ENCODE data around the gene ECD. TPM values are rescaled to one million over a fixed set of nuclear protein-coding genes. Genes with fewer than 3 reads are reported as not detected.
"Not testable (repeated sequence)": the region's sequence is repeated elsewhere in the genome, so short reads cannot be mapped to it uniquely, and the experiment has no call there.

ECD gene
- total and polyA plus RNA-seq, 5 donors: 10.8 to 19.3 (median 17.0) TPM

DNA sequence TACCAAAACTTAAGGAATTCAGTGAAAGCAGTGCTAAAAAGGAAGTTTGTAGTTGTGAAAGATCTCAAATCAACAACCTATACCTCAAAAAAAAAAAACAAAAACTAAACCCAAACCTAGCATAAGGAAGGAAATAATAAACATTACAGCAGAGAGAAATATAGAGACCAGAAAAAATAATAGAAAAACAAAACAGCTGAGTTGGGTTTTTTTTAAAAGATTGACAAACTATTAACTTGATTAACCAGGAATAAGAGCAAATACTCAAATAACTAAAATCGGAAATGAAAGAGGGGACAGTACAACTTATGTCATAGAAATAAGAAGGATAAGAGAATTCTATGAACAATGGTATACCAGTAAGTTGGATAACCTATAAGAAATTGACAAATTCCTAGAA lies 6.7 kb downstream of the ECD start:
- WGBS: 89% methylated on average over 1 of the region's 1 CpG
- Histone ChIP-seq H3K4me1 (ENCODE audit: control insufficient read depth, insufficient read depth, low read length) (no peaks in the 10 kb centered on the region), H3K27me3 (ENCODE audit: control insufficient read depth, insufficient read depth) (no peaks in the 10 kb centered on the region), H3K27ac (ENCODE audit: low read length) (no peak overlapping the region), H3K4me3 (ENCODE audit: low read length) (no peak overlapping the region), H3K9me3 (ENCODE audit: control insufficient read depth, low read length) (no peaks in the 10 kb centered on the region)
- DNase-seq (no peak), ATAC-seq (no peak)
- intact Hi-C loops (cut with DNase I): loop anchor here in 2 of 4 donors (5.0 to 10.0 kb wide), 2 partner anchors 64 to 66 kb away; partner anchors contain the start of gene P4HA1 (in 2 of the 2)

DNA sequence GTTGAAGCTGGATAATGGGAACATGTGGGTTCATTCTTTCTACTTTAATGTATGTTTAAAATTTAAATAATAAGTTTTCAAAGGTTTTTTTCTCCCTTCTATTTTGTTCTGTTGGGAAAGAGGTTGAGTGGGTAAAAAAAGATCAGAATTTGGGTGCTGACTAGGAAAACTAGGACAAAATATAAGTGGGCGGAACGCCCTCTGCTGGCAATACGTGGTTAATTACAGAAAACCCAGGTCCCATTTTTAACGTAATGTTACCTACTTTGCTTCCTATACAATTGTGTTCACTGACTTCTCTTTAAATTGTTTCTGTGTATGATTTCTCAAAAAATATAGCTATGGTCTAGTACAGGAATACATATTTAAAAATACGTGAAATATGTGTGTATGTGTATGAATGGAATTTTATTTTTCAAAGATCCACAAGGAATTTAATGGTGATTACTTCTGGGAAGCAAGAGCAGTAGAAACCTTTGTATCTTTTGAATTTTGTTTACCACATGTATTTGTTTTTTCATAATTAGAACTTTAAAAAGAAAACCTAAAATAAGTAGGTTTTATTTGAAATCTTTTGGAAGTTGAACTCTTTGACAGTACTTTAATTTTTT lies 8.7 kb downstream of the ECD start:
- DNase-seq (peak in 2 of 3 donors; percentile 46 to 71), ATAC-seq (no peak)
- 7% methylated on average over 5 of the region's 5 CpGs for WGBS
- Histone ChIP-seq H3K4me3 (ENCODE audit: low read length) (no peak overlapping the region), H3K4me1 (ENCODE audit: control insufficient read depth, insufficient read depth, low read length) (no peaks in the 10 kb centered on the region), H3K27ac (ENCODE audit: low read length) (no peak overlapping the region), H3K9me3 (ENCODE audit: control insufficient read depth, low read length) (no peaks in the 10 kb centered on the region), H3K27me3 (ENCODE audit: control insufficient read depth, insufficient read depth) (no peaks in the 10 kb centered on the region)
- intact Hi-C loops (cut with DNase I): loop anchor here in 1 of 4 donors (10.0 kb wide), 1 partner anchor 794 kb away; no protein-coding TSS in a partner anchor

DNA sequence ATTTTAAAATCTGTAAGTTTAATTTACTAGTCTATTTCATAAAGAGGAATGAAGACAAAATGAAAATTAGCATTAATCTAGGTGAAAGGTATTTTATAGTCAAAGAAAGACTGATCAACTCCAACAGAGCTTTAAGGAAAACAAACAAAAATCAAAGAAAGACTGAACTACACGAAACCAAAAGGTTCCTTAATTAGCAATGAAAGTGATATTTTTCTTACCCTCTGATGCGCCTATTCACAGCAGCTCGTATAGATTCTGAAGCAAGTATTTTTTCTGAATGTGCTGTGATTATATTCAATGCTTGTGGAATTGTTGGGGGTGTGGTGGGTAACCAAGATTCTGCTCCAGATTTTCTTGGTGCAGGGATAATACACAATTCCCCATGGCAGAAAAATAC lies 11.8 kb downstream of the ECD start:
- H3K9me3 ChIP-seq (ENCODE audit: control insufficient read depth, low read length): no peaks in the 10 kb centered on the region
- H3K27me3 ChIP-seq (ENCODE audit: control insufficient read depth, insufficient read depth): no peaks in the 10 kb centered on the region
- DNase-seq (no peak), ATAC-seq (no peak)
- WGBS: 91% methylated on average over 3 of the region's 3 CpGs
- no peak overlapping the region for H3K4me3 ChIP-seq (ENCODE audit: low read length)
- no peaks in the 10 kb centered on the region for H3K4me1 ChIP-seq (ENCODE audit: control insufficient read depth, insufficient read depth, low read length)
- intact Hi-C loops (cut with DNase I): loop anchor here in 1 of 4 donors (10.0 kb wide), 1 partner anchor 791 kb away; no protein-coding TSS in a partner anchor
- H3K27ac ChIP-seq (ENCODE audit: low read length): no peak overlapping the region

DNA sequence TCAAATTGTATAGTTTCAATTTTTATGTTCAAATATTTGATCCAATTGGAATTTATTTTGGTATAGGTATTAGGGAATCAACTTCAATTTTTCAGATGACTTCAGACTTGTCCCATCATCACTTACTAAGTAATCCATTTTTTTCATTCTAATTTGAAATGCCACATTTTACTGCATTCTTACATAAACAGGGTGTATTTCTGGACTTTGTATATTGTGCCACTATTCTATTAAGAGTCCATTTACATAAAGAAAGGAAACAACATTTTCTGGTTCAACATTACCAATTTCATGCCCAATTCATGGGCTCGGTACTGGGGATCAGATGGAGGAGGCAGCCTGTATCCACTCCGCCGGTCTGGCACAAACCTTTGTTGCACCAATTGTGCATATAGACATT lies 15.8 kb downstream of the ECD start:
- H3K27me3 ChIP-seq (ENCODE audit: control insufficient read depth, insufficient read depth): no peaks in the 10 kb centered on the region
- H3K9me3 ChIP-seq (ENCODE audit: control insufficient read depth, low read length): no peaks in the 10 kb centered on the region
- H3K4me3 ChIP-seq (ENCODE audit: low read length): no peak overlapping the region
- no peak for ATAC-seq
- H3K27ac ChIP-seq (ENCODE audit: low read length): no peak overlapping the region
- no peaks in the 10 kb centered on the region for H3K4me1 ChIP-seq (ENCODE audit: control insufficient read depth, insufficient read depth, low read length)
- intact Hi-C loops (cut with DNase I): loop anchor here in 1 of 4 donors (10.0 kb wide), 1 partner anchor 787 kb away; no protein-coding TSS in a partner anchor
- WGBS: 95% methylated on average over 3 of the region's 3 CpGs
- DNase-seq: no peak

DNA sequence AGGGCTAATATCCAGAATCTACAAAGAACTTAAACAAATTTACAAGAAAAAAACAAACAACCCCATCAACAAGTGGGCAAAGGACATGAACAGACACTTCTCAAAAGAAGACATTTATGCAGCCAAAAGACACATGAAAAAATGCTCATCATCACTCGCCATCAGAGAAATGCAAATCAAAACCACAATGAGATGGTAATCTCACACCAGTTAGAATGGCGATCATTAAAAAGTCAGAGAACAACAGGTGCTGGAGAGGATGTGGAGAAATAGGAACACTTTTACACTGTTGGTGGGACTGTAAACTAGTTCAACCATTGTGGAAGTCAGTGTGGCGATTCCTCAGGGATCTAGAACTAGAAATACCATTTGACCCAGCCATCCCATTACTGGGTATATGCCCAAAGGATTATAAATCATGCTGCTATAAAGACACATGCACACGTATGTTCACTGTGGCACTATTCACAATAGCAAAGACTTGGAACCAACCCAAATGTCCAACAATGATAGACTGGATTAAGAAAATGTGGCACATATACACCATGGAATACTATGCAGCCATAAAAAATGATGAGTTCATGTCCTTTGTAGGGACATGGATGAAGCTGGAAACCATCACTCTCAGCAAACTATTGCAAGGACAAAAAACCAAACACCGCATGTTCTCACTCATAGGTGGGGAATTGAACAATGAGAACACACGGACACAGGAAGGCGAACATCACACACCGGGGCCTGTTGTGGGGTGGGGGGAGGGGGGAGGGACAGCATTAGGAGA lies 17.0 kb downstream of the ECD start:
- WGBS: 80% methylated on average over 7 of the region's 8 CpGs
- not testable (repeated sequence) for ATAC-seq; H3K27me3 ChIP-seq (ENCODE audit: control insufficient read depth, insufficient read depth); H3K27ac ChIP-seq (ENCODE audit: low read length); DNase-seq; H3K4me3 ChIP-seq (ENCODE audit: low read length); H3K4me1 ChIP-seq (ENCODE audit: control insufficient read depth, insufficient read depth, low read length); H3K9me3 ChIP-seq (ENCODE audit: control insufficient read depth, low read length)
- intact Hi-C loops (cut with DNase I): loop anchor here in 1 of 4 donors (10.0 kb wide), 1 partner anchor 786 kb away; no protein-coding TSS in a partner anchor

DNA sequence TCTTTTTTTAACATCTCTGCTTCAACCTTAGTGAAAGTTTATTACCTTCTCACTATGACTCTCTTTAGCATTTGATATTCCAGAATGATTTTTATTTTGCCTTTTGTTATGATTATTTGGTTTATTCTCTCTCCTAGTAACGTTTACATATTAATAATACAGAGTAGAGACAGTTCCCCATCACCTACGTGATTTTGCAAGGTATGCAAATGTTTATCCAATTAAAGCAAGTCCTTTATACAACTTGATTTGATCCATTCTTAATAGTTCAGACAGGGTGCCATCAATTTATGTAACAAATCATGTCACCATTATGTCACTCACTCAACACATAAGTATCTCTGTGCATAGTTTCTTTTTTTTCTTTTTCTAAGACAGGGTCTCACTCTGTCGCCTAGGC lies 26.2 kb downstream of the ECD start:
- H3K4me3 ChIP-seq (ENCODE audit: low read length): no peak overlapping the region
- no peaks in the 10 kb centered on the region for H3K27me3 ChIP-seq (ENCODE audit: control insufficient read depth, insufficient read depth)
- 89% methylated on average over 3 of the region's 3 CpGs for WGBS
- H3K9me3 ChIP-seq (ENCODE audit: control insufficient read depth, low read length): no peaks in the 10 kb centered on the region
- DNase-seq: no peak
- intact Hi-C loops (cut with DNase I): no loop called here
- no peak for ATAC-seq
- H3K4me1 ChIP-seq (ENCODE audit: control insufficient read depth, insufficient read depth, low read length): no peaks in the 10 kb centered on the region
- no peak overlapping the region for H3K27ac ChIP-seq (ENCODE audit: low read length)

DNA sequence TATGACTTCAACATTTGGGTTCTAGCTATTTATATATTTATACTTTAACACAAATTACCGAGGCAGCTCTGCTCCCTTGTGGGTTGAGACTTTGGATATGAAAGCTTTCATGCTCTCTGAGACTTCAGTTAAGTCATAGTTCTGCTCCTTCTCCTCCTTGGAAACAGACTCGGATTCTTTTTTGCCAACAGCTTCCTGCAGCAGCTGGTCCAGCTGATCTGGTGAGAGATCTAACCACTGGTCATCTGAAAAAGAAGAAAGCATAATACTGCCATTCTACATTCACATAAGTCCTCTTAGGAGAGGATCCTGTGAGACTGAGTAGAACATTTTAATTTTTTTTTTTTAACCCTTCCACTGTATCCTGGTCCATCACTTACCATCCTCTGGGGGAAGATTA lies 28.6 kb downstream of the ECD start:
- ATAC-seq (no peak), DNase-seq (no peak)
- Histone ChIP-seq H3K4me3 (ENCODE audit: low read length) (no peak overlapping the region), H3K27me3 (ENCODE audit: control insufficient read depth, insufficient read depth) (no peaks in the 10 kb centered on the region), H3K9me3 (ENCODE audit: control insufficient read depth, low read length) (no peaks in the 10 kb centered on the region), H3K27ac (ENCODE audit: low read length) (no peak overlapping the region), H3K4me1 (ENCODE audit: control insufficient read depth, insufficient read depth, low read length) (no peaks in the 10 kb centered on the region)
- intact Hi-C loops (cut with DNase I): no loop called here
- WGBS: 50% methylated on average over 2 of the region's 2 CpGs

DNA sequence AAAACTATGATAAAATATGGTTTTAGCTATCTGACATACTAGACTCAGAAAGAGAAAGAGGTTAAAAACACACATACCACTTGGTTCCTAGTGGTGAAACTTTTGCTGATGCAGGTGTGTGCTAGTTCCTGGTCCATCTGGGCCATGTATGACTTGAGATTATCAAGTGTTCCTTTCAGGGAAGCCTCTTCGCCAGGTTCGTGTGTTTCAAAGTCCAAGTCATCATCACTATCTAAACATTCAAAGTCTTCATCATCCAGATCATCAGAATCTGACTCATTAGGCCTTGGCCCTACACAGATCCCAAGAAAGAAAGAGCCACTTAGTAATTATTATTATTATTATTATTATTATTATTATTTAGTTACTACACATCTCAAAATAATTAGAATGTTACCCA lies 31.2 kb downstream of the ECD start:
- no peak for DNase-seq
- H3K27ac ChIP-seq (ENCODE audit: low read length): no peak overlapping the region
- H3K4me3 ChIP-seq (ENCODE audit: low read length): no peak overlapping the region
- no peaks in the 10 kb centered on the region for H3K9me3 ChIP-seq (ENCODE audit: control insufficient read depth, low read length)
- no peaks in the 10 kb centered on the region for H3K4me1 ChIP-seq (ENCODE audit: control insufficient read depth, insufficient read depth, low read length)
- 88% methylated on average over 2 of the region's 2 CpGs for WGBS
- intact Hi-C loops (cut with DNase I): no loop called here
- no peak for ATAC-seq
- H3K27me3 ChIP-seq (ENCODE audit: control insufficient read depth, insufficient read depth): no peaks in the 10 kb centered on the region

DNA sequence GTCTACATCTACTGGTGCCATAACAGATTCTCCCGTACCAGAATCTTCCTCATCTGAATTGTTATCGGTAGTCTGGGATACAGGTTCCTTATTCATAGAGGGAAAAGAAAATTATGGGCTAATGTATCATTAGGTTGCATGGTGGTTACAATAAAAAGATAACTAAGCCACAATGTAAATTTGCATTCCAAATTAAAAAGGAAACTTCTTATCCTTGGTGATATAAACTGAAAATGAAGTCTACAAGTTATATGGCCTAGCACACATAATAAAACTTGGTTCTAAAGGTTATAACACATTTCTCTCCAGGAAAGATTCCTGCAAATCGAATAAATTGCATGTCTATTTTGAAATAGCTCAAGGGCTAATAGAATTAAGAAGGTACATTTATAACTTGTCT lies 33.1 kb downstream of the ECD start:
- DNase-seq: no peak
- Histone ChIP-seq H3K4me3 (ENCODE audit: low read length) (no peak overlapping the region), H3K27ac (ENCODE audit: low read length) (no peak overlapping the region), H3K4me1 (ENCODE audit: control insufficient read depth, insufficient read depth, low read length) (no peaks in the 10 kb centered on the region), H3K9me3 (ENCODE audit: control insufficient read depth, low read length) (no peaks in the 10 kb centered on the region), H3K27me3 (ENCODE audit: control insufficient read depth, insufficient read depth) (no peaks in the 10 kb centered on the region)
- WGBS: 94% methylated on average over 3 of the region's 3 CpGs
- no peak for ATAC-seq
- intact Hi-C loops (cut with DNase I): no loop called here

DNA sequence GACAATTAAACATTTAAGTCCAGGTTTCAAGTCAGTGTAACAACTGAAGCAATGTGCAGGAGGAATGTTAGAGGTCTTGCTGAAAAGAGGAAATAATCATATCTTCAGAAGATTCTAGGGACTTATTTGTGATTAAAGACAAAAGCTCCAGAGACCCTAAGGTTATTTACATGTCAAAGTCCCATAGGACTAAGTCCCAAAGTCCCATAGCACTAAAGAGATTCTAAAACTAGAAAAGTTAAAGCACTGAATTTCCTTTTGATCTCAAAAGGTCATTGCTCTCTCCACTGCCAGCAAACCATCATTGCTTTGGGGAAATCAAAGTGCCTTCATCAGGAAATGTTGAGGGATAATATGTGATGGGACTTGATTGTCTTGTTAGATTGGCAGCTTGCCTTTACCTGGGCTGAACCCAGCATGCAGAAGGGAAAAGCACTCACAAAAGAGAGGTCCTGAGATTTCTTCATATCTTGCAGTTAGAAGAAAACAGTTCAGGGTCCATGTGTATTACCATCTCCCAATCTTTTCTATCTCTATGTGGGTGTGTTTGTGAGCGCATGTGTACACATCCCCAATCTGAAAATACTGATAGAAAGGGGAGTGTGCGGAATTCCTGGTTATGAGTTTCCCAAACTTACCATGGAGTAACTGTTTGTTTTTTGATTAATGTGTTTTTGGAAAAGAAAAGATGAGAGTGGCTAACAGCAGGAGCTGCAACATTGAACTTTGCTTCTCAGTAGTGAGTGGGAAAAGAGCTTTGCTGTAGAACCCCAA lies 35.7 kb downstream of the ECD start:
- Histone ChIP-seq H3K27ac (ENCODE audit: low read length) (no peak overlapping the region), H3K4me3 (ENCODE audit: low read length) (no peak overlapping the region), H3K9me3 (ENCODE audit: control insufficient read depth, low read length) (no peaks in the 10 kb centered on the region), H3K4me1 (ENCODE audit: control insufficient read depth, insufficient read depth, low read length) (no peaks in the 10 kb centered on the region), H3K27me3 (ENCODE audit: control insufficient read depth, insufficient read depth) (no peaks in the 10 kb centered on the region)
- intact Hi-C loops (cut with DNase I): no loop called here
- DNase-seq (no peak), ATAC-seq (no peak)
- WGBS: 92% methylated on average over 2 of the region's 2 CpGs

DNA sequence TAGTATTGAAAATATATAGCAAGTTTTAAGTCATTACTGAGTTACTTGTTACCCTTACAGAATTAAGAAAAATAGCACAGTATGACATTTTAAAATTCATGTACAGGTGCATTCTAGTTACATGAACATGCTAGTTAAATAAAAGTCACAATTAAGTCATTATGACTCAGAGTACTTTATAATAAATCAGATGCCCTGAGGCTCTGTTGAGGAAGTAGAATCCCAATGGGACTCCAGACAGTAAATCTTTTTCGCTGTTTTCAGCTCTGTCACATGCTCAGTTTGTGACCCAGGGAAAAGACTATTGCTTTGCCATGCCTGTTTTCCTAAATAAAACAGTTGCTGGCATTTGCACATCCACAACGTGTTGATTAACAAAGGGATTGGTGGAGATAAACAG lies 36.5 kb downstream of the ECD start:
- Histone ChIP-seq H3K4me1 (ENCODE audit: control insufficient read depth, insufficient read depth, low read length) (no peaks in the 10 kb centered on the region), H3K27ac (ENCODE audit: low read length) (no peak overlapping the region), H3K27me3 (ENCODE audit: control insufficient read depth, insufficient read depth) (no peaks in the 10 kb centered on the region), H3K4me3 (ENCODE audit: low read length) (no peak overlapping the region), H3K9me3 (ENCODE audit: control insufficient read depth, low read length) (no peaks in the 10 kb centered on the region)
- DNase-seq (no peak), ATAC-seq (no peak)
- intact Hi-C loops (cut with DNase I): no loop called here
- WGBS: 57% methylated on average over 2 of the region's 2 CpGs

All from right cardiac atrium (tissue), 5 donors.